MCF 10A (cell line): ENCODE results near the gene CD300LB. TPM values are rescaled to one million over a fixed set of nuclear protein-coding genes. Genes with fewer than 3 reads are reported as not detected.

Experiments
- BruUV-seq: library from RNA; stranded (reverse); fragments of 400-500 nt; replicated peaks from 2 replicates; lab custom pipeline; 2021; lab: Mats Ljungman, UMichigan
- CTCF ChIA-PET: fragments of 300-600 bp; sonication (Branson Sonifier 250); formaldehyde crosslinking; extraction: SDS; loops from one replicate; lab custom pipeline; 2021; ENCODE audit warnings: antibody characterized with exemption, inconsistent platforms; lab: Yijun Ruan, JAX
- POLR2A ChIA-PET: fragments of 300-600, 350-650 bp; sonication (Branson Sonifier 250); formaldehyde crosslinking; extraction: SDS; loops from one replicate; lab custom pipeline; 2020; ENCODE audit warnings: antibody characterized with exemption, inconsistent platforms; lab: Yijun Ruan, JAX
- DNase-seq: peaks from one replicate; pipeline ENCODE4 v3.0.0-alpha.2; 2018; ENCODE audit not compliant: unreplicated experiment
- H3K27ac Mint-ChIP-seq: one replicate; pipeline ENCODE4 v1.8.0; 2022; ENCODE audit warnings: mild to moderate bottlenecking, low read depth, mixed read lengths; ENCODE audit not compliant: unreplicated experiment
- H3K27me3 Mint-ChIP-seq: one replicate; pipeline ENCODE4 v1.8.0; 2022; ENCODE audit warnings: mixed read lengths; ENCODE audit not compliant: insufficient read depth, unreplicated experiment
- H3K36me3 Mint-ChIP-seq: one replicate; pipeline ENCODE4 v1.8.0; 2022; ENCODE audit warnings: mild to moderate bottlenecking, moderate library complexity, mixed read lengths; ENCODE audit not compliant: insufficient read depth, unreplicated experiment
- H3K4me1 Mint-ChIP-seq: one replicate; pipeline ENCODE4 v1.8.0; 2022; ENCODE audit warnings: mixed read lengths; ENCODE audit not compliant: insufficient read depth, unreplicated experiment
- H3K4me3 Mint-ChIP-seq: one replicate; pipeline ENCODE4 v1.8.0; 2022; ENCODE audit warnings: mild to moderate bottlenecking, moderate library complexity, mixed read lengths; ENCODE audit not compliant: unreplicated experiment
- H3K9me3 Mint-ChIP-seq: one replicate; pipeline ENCODE4 v1.8.0; 2022; ENCODE audit warnings: mixed read lengths; ENCODE audit not compliant: unreplicated experiment
- intact Hi-C: fragments of 100-400 bp; cut with micrococcal nuclease; formaldehyde crosslinking; loops from 2 replicates; pipeline ENCODE4 v1.14.1; 2022
- total RNA-seq: library from RNA; stranded (reverse); gene quantifications from 2 replicates; pipeline ENCODE4 v1.2.3, GENCODE V29; 2022
- TF ChIP-seq, protein P1 (sequence below): fragments of 200-600 bp; IDR thresholded peaks from one replicate; pipeline ENCODE4 v1.8.0; 2022; ENCODE audit warnings: antibody characterized with exemption, mild to moderate bottlenecking; ENCODE audit not compliant: unreplicated experiment

CD300LB gene
- total RNA-seq, 1 experiment from 2014 or later, result not detected

DNA sequence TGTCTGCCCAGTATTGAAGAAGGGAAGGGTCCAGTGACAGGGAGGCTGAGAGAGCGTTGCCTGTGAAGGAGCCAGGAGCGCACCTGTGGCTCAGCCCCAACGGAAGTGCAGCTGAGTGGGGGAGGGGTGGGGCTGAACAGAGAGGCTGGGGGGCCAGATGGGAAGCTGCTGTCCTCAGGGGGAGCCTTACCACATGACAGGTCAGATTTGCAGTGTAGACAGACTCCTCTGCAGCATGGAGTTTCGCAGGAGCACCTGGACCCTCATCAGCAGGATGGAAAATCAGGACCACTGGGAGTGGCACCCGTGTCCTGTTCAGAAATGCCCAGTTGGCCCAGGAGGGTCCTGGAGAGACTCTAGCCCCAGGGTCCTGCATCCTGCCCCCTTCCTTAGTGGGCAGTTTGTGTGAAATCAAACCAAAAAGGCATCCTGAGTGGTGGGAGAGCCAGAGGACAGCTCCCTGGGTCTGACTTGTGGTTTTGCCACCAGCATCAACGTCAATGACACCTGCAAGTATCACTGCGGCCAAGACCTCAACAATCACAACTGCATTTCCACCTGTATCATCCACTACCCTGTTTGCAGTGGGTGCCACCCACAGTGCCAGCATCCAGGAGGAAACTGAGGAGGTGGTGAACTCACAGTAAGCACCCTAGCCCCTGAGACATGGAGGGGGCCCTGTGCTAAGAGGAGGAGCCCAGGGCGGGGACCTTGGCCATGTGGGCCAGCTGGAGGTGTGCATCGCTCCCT, 57.1 kb downstream of the CD300LB start:
- ChIA-PET CTCF (interaction anchor here (0.6 kb wide), 1 partner anchor 339 kb away, joined by 3 read pairs; no protein-coding TSS in a partner anchor), POLR2A (no interaction called here)
- TF ChIP-seq, protein P1, sequence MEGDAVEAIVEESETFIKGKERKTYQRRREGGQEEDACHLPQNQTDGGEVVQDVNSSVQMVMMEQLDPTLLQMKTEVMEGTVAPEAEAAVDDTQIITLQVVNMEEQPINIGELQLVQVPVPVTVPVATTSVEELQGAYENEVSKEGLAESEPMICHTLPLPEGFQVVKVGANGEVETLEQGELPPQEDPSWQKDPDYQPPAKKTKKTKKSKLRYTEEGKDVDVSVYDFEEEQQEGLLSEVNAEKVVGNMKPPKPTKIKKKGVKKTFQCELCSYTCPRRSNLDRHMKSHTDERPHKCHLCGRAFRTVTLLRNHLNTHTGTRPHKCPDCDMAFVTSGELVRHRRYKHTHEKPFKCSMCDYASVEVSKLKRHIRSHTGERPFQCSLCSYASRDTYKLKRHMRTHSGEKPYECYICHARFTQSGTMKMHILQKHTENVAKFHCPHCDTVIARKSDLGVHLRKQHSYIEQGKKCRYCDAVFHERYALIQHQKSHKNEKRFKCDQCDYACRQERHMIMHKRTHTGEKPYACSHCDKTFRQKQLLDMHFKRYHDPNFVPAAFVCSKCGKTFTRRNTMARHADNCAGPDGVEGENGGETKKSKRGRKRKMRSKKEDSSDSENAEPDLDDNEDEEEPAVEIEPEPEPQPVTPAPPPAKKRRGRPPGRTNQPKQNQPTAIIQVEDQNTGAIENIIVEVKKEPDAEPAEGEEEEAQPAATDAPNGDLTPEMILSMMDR, result no peak
- no peak overlapping the region for H3K27ac Mint-ChIP-seq
- no peak for DNase-seq
- no peak overlapping the region for H3K4me3 Mint-ChIP-seq
- intact Hi-C loops, result no loop called here
- BruUV-seq, result no TSS peak
- H3K4me1 Mint-ChIP-seq, result no peaks in the 10 kb centered on the region
- H3K9me3 Mint-ChIP-seq, result peaks cover 8% of the 10 kb centered on the region
- no peaks in the 10 kb centered on the region for H3K36me3 Mint-ChIP-seq
- H3K27me3 Mint-ChIP-seq, result peaks cover 50% of the 10 kb centered on the region

- intact Hi-C loops, result no loop called here
- ChIA-PET POLR2A (no interaction called here), CTCF (no interaction called here)
- TF ChIP-seq, protein P1, result no peak
- DNase-seq, result no peak
- Mint-ChIP-seq H3K4me1 (no peaks in the 10 kb centered on the region), H3K27me3 (peaks cover 41% of the 10 kb centered on the region), H3K9me3 (peaks cover 8% of the 10 kb centered on the region), H3K27ac (no peak overlapping the region), H3K4me3 (no peak overlapping the region), H3K36me3 (no peaks in the 10 kb centered on the region)
- no TSS peak for BruUV-seq
These were observed 58.0 kb downstream of the CD300LB start for GRCh38 chr17:74473294-74473693.

DNA sequence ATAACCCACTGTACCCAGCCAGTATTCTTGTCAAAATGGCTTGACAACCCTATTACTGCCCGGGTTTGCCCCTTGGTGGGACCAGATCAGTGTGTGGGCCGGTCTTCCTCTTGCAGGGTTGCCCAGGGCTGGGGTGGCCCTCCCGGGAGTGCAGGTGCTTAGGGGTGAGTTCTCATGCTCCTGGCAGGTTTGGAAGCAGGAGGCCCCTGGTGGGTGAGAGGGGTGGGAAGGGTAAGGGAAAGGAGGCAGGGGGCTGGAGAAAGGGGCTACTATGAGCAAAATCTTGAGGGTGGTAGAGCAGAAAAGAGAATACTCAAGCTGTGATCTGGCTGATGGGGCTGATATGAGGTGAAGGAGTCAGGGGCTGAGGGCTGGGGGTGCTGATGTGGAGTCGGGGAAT, 58.4 kb downstream of the CD300LB start:
- Mint-ChIP-seq H3K27ac (no peak overlapping the region), H3K36me3 (no peaks in the 10 kb centered on the region), H3K4me1 (no peaks in the 10 kb centered on the region), H3K4me3 (no peak overlapping the region), H3K9me3 (peaks cover 8% of the 10 kb centered on the region), H3K27me3 (peaks cover 37% of the 10 kb centered on the region)
- DNase-seq, result no peak
- ChIA-PET POLR2A (no interaction called here), CTCF (interaction anchor here (1.0 kb wide), 1 partner anchor 111 kb away, joined by 5 read pairs; the partner anchor contains the start of gene BTBD17)
- TF ChIP-seq, protein P1, result no peak
- intact Hi-C loops, result no loop called here
- BruUV-seq, result no TSS peak

GRCh38 chr17:74471341-74471740, 59.9 kb downstream of the CD300LB start:
- intact Hi-C loops, result no loop called here
- no peaks in the 10 kb centered on the region for H3K36me3 Mint-ChIP-seq
- no peak for DNase-seq
- H3K9me3 Mint-ChIP-seq, result peaks cover 8% of the 10 kb centered on the region
- no peaks in the 10 kb centered on the region for H3K4me1 Mint-ChIP-seq
- CTCF ChIA-PET, result interaction anchor here (0.6 to 1.5 kb wide), 5 partner anchors 14 to 203 kb away, joined by 3 to 4 read pairs (median 4); partner anchors contain the start of gene BTBD17
- TF ChIP-seq, protein P1, result no peak
- H3K4me3 Mint-ChIP-seq, result no peak overlapping the region
- POLR2A ChIA-PET, result no interaction called here
- peaks cover 26% of the 10 kb centered on the region for H3K27me3 Mint-ChIP-seq
- no peak overlapping the region for H3K27ac Mint-ChIP-seq
- no TSS peak for BruUV-seq

Other genes with a start within 250 kb of the CD300LB start
- gene KIF19, start 205.2 kb downstream of the CD300LB start, total RNA-seq, result not detected in 2 replicates
- gene BTBD17, start 169.6 kb downstream of the CD300LB start, total RNA-seq, result not detected in 2 replicates
- not detected in 2 replicates for gene GPR142, start 164.0 kb downstream of the CD300LB start, total RNA-seq
- 17.7 and 20.6 TPM in 2 replicates for gene GPRC5C, start 99.4 kb downstream of the CD300LB start, total RNA-seq
- gene CD300A, start 64.8 kb downstream of the CD300LB start, total RNA-seq, result not detected in 2 replicates
- gene CD300C, start 14.6 kb upstream of the CD300LB start, total RNA-seq, result not detected in 2 replicates
- not detected in 2 replicates for gene CD300H, start 36.0 kb upstream of the CD300LB start, total RNA-seq
- not detected in 2 replicates for gene CD300LD, start 60.8 kb upstream of the CD300LB start, total RNA-seq
- gene CD300E, start 92.3 kb upstream of the CD300LB start, total RNA-seq, result not detected in 2 replicates
- gene CD300LF, start 181.4 kb upstream of the CD300LB start, total RNA-seq, result not detected in 2 replicates
- not detected in 2 replicates for gene RAB37, start 205.8 kb upstream of the CD300LB start, total RNA-seq
- 23.9 and 25.3 TPM in 2 replicates for gene NHERF1, start 217.2 kb upstream of the CD300LB start, total RNA-seq
- 58.1 and 64.8 TPM in 2 replicates for gene NAT9, start 244.9 kb upstream of the CD300LB start, total RNA-seq